ENCODE measurements around the gene ARHGEF17. TPM values are rescaled to one million over a fixed set of nuclear protein-coding genes. Genes with fewer than 3 reads are reported as not detected.

Gene ARHGEF17
- total and polyA plus RNA-seq, 2 of the 13 experiments (the other 11 are each of a cell fraction or from before 2014, with no cell fraction given) = 10.7 to 28.8 TPM

DNA sequence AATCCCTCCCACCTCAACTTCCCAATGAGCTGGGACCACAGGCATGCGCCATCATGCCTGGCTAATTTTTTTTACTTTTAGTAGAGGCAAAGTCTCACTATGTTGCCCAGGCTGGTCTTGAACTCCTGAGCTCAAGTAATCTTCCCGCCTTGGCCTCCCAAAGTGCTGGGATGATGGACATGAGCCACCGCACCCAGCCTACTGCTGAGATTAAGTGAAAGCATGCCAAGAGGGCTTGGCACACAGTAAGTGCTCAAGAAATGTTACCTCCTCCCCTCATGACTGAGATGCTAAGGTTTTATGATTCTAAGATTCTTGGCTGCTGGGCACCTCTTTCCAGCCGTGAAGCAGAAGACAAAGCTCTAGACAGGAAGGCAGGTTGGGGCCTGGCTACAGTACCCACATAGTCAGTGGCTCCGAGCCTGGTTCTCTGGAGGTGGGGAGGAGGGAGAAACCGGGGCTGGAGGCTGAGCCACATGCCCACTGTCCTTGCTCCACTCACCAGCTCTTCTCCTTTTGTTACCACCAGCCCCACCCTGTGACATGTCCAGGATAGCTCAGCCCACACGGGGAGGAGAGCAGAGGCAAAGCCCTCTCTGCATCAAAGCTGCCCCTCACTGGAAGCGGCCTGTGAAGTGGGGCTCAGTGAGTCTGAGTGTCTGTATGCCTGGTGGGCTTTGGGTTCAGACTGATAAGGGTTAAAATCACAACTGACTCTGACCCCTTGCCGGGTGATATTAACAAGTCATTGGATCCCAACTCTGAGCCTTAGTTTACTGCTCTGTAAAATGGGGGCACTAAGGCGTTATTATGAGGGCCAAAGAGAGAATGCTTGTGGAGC is 12.9 kb downstream of the ARHGEF17 start:
- no TSS peak for BruUV-seq (replicated peaks)
- H2AFZ ChIP-seq (ENCODE audit: low read length) = no peak overlapping the region
- POLR2A ChIA-PET = interaction anchor here (1.0 to 1.3 kb wide), 2 partner anchors 10 to 12 kb away, joined by 3 to 7 read pairs; no protein-coding TSS in a partner anchor
- H3K27ac ChIP-seq (ENCODE audit: extremely low read length, insufficient read depth, low read length) = no peak overlapping the region
- no peak for DNase-seq (ENCODE audit: low spot score)
- in situ Hi-C loops (cut with HindIII; ENCODE audit: extremely low pct_ligation_motif_present, low pct_unique_long_range_greater_than_20kb) = no loop called here
- no peak overlapping the region for H3K9ac ChIP-seq (ENCODE audit: insufficient read depth, low read depth, low read length)
- peaks cover 83% of the 10 kb centered on the region for H3K4me1 ChIP-seq (ENCODE audit: insufficient read depth, low read length)
- FAIRE-seq = no peak
- CTCF ChIA-PET (ENCODE audit: low intra/inter-chr PET ratio, low total read pairs) = no interaction called here
- H3K36me3 ChIP-seq (replicated peaks in 1 of 2; ENCODE audit: control insufficient read depth in 1 of 2, insufficient read depth in 2 of 2, low read length in 2 of 2) = peaks cover 3 to 21% of the 10 kb centered on the region in 2 experiments; a peak in 4 of 5 replicates
- H3K79me2 ChIP-seq (ENCODE audit: insufficient read depth, low read length) = peaks cover 41% of the 10 kb centered on the region
- no peak for ATAC-seq
- H3K27me3 ChIP-seq (ENCODE audit: control insufficient read depth in 1 of 2, insufficient read depth in 2 of 2, low read length in 2 of 2) = no peaks in the 10 kb centered on the region
- intact Hi-C loops (cut with micrococcal nuclease; ENCODE audit: unreplicated experiment) = no loop called here
- peaks cover 13% of the 10 kb centered on the region for H4K20me1 ChIP-seq (ENCODE audit: insufficient read depth, low read length)
- peak overlapping the region; percentile 30; the same call in 1 of the 2 replicates for H3K4me2 ChIP-seq (ENCODE audit: low read depth, low read length)
- TF ChIP-seq CHD4 (IDR thresholded peaks at IDR 0.05; ENCODE audit: borderline replicate concordance, low read length) = peak; percentile 71; the same call in 1 of the 2 replicates
- TF ChIP-seq KDM4B (CRISPR knock-in tag; IDR thresholded peaks at IDR 0.05) = no peak
- 0 out of 2 replicates have a peak, but pooled peaks have one; percentile 56 for TF ChIP-seq FLYWCH1 (CRISPR knock-in tag; IDR thresholded peaks at IDR 0.05)
- TF ChIP-seq ZMYM3 (CRISPR knock-in tag; IDR thresholded peaks at IDR 0.05) = 0 out of 2 replicates have a peak, but pooled peaks have one; percentile 15
- no peak for TF ChIP-seq FOSL2 (CRISPR knock-in tag; IDR thresholded peaks at IDR 0.05)
- TF ChIP-seq MZF1 (CRISPR knock-in tag; IDR thresholded peaks at IDR 0.05; ENCODE audit: borderline replicate concordance) = no peak
- TF ChIP-seq ZBTB33 (CRISPR knock-in tag; IDR thresholded peaks at IDR 0.05) = 0 out of 2 replicates have a peak, but pooled peaks have one; percentile 11
- no peak for TF ChIP-seq SUZ12 (IDR thresholded peaks at IDR 0.05; ENCODE audit: low read depth, low read length)
- TF ChIP-seq THYN1 (CRISPR knock-in tag; IDR thresholded peaks at IDR 0.05; ENCODE audit: borderline replicate concordance, low read depth) = no peak
- TF ChIP-seq, protein P1, sequence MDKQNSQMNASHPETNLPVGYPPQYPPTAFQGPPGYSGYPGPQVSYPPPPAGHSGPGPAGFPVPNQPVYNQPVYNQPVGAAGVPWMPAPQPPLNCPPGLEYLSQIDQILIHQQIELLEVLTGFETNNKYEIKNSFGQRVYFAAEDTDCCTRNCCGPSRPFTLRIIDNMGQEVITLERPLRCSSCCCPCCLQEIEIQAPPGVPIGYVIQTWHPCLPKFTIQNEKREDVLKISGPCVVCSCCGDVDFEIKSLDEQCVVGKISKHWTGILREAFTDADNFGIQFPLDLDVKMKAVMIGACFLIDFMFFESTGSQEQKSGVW (CRISPR knock-in tag; IDR thresholded peaks at IDR 0.05; ENCODE audit: borderline replicate concordance) = no peak
- TF ChIP-seq MEIS2 (CRISPR knock-in tag; IDR thresholded peaks at IDR 0.05) = no peak
- peak; percentile 91 for TF ChIP-seq ZNF629 (CRISPR knock-in tag; conservative IDR thresholded peaks at IDR 0.05)
- TF ChIP-seq MTF1 (CRISPR knock-in tag; IDR thresholded peaks at IDR 0.05) = no peak
- no peak for TF ChIP-seq STAG1 (CRISPR knock-in tag; IDR thresholded peaks at IDR 0.05)
- H3K4me3 ChIP-seq (replicated peaks in 1 of 3; ENCODE audit: insufficient read depth in 1 of 3, low read depth in 2 of 3, low read length in 3 of 3) = no peak overlapping the region
- WGBS (ENCODE audit: low lambda C conversion rate) = 92% methylated on average over 9 of the region's 10 CpGs
- no peaks in the 10 kb centered on the region for H3K9me3 ChIP-seq (ENCODE audit: low read length)

Measured in HepG2 (cell line).